Cardiac fibroblast (primary cell): ENCODE results near the gene CHST9.

Experiments used
- DNase-seq, 2 donors: peaks; one replicate each; pipeline versions ENCODE4 v3.0.0 to v3.0.0-alpha.2; 2010; ENCODE audit warnings: low read depth in 2 of 2
- H3K4me3 ChIP-seq, 2 donors: replicated peaks in 1 of 2; 1 replicate in 1 of 2; 2 replicates in 1 of 2; pipeline ENCODE4 v1.5.1; 2011; ENCODE audit warnings: low read depth in 2 of 2, low read length in 2 of 2, mild to moderate bottlenecking in 2 of 2, moderate library complexity in 1 of 2
- CTCF ChIP-seq: IDR thresholded peaks from one replicate; pipeline ENCODE4 v1.5.1; 2011; ENCODE audit warnings: low read depth, mild to moderate bottlenecking, low read length, inconsistent platforms

The CHST9 gene

DNA sequence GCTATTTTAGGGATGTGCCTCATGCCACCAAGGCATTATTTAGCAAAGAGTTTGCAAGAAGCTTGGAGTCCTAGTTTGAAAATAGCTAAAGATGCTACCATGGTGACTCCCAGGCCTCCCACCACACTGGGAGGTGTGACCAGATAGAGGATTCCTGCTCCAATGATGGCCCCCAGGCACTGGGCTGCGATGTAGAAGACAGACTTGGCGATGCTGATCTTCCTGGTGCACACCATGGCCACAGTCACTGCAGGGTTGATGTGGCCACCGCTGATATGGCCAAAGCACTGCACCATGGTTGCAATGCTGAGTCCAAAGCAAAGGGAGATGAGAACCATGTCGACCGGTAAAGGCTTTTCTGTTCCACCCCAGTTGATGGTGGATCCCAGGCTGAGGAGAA, 323.0 kb downstream of the CHST9 start:
- TF ChIP-seq CTCF: no peak
- H3K4me3 ChIP-seq: no peak overlapping the region

More for the DNA sequence above, 323.0 kb downstream of the CHST9 start:
- DNase-seq: no peak
